Activated CD4-positive, alpha-beta T cell treated with anti-CD3 and anti-CD28 coated beads for 36 hours (primary cell): Measurements from ENCODE around the gene KCNJ14. TPM values are rescaled to one million over a fixed set of nuclear protein-coding genes. Genes with fewer than 3 reads are reported as not detected.

ENCODE experiments used
- ATAC-seq: fragments of 200-7000 bp; cut with Tn5 transposase; one replicate; pipeline ENCODE4 v1.10.0; 2021; ENCODE audit warnings: mild to moderate bottlenecking, moderate library complexity
- CTCF ChIA-PET: fragments of 350-600 bp; sonication (Branson Sonifier 250); formaldehyde crosslinking; loops from one replicate; lab custom pipeline; 2021; ENCODE audit warnings: antibody characterized with exemption; lab: Charles Lee
- POLR2A ChIA-PET: fragments of 350-600 bp; sonication (Branson Sonifier 250); formaldehyde crosslinking; loops from one replicate; lab custom pipeline; 2021; ENCODE audit warnings: antibody characterized with exemption, inconsistent platforms; lab: Charles Lee
- DNase-seq: peaks from one replicate; pipeline ENCODE4 v3.0.0-alpha.2; 2020
- H3K27ac Mint-ChIP-seq: one replicate; pipeline ENCODE4 v1.8.0; 2021; ENCODE audit warnings: mixed read lengths
- H3K27me3 Mint-ChIP-seq: one replicate; pipeline ENCODE4 v1.8.0; 2021; ENCODE audit warnings: mixed read lengths
- H3K36me3 Mint-ChIP-seq: one replicate; pipeline ENCODE4 v1.8.0; 2021; ENCODE audit warnings: low read depth, mixed read lengths
- H3K4me1 Mint-ChIP-seq: one replicate; pipeline ENCODE4 v1.8.0; 2021; ENCODE audit warnings: mixed read lengths
- H3K4me3 Mint-ChIP-seq: one replicate; pipeline ENCODE4 v1.8.0; 2021; ENCODE audit warnings: mild to moderate bottlenecking, moderate library complexity, mixed read lengths
- H3K9me3 Mint-ChIP-seq: one replicate; pipeline ENCODE4 v1.8.0; 2021; ENCODE audit warnings: low read depth, mixed read lengths
- intact Hi-C, 2 experiments: fragments of 100-400 bp; cut with DNase I in 1 of 2; cut with micrococcal nuclease in 1 of 2; formaldehyde crosslinking; loops; one replicate each; pipeline versions ENCODE4 v1.14.2 to v1.15.1; 2022 to 2024; cut with DNase I, micrococcal nuclease
- total RNA-seq, 2 experiments: library from RNA; stranded (reverse); gene quantifications; one replicate each; pipeline ENCODE4 v1.2.3, GENCODE V29; 2021

The KCNJ14 gene
- 1 to 10 TPM in 1 of 2 experiments, under 1 TPM in 1; 0.86 to 1.1 TPM for total RNA-seq

GRCh38 chr19:48455171-48455907 lies at the start of gene KCNJ14:
Gene KCNJ14 (plus strand): TSS chr19:48455574. CDS start chr19:48461725, 6,151 bp downstream.
- intact Hi-C loops = no loop called here
- Mint-ChIP-seq H3K4me1 (no peaks in the 10 kb centered on the region), H3K36me3 (peaks cover 32% of the 10 kb centered on the region), H3K27me3 (no peaks in the 10 kb centered on the region), H3K27ac (no peak within 1 kb of the TSS), H3K4me3 (no peak within 1 kb of the TSS), H3K9me3 (no peaks in the 10 kb centered on the region)
- DNase-seq (no peak), ATAC-seq (no peak)
- ChIA-PET CTCF (no interaction called here), POLR2A (no interaction called here)

- CTCF ChIA-PET = interaction anchor here (0.6 to 0.8 kb wide), 2 partner anchors 9 to 16 kb away, joined by 3 read pairs; no protein-coding TSS in a partner anchor
- H3K36me3 Mint-ChIP-seq = no peaks in the 10 kb centered on the region
- DNase-seq (no peak), ATAC-seq (no peak)
- H3K27me3 Mint-ChIP-seq = peaks cover 4% of the 10 kb centered on the region
- POLR2A ChIA-PET = no interaction called here
- H3K9me3 Mint-ChIP-seq = no peaks in the 10 kb centered on the region
- peaks cover 2% of the 10 kb centered on the region for H3K4me1 Mint-ChIP-seq
- no peak overlapping the region for H3K27ac Mint-ChIP-seq
- H3K4me3 Mint-ChIP-seq = no peak overlapping the region
- intact Hi-C loops = no loop called here
Observed at GRCh38 chr19:48405850-48406249, 49.5 kb upstream of the KCNJ14 start.

GRCh38 chr19:48413879-48414587 lies 41.3 kb upstream of the KCNJ14 start:
- ChIA-PET POLR2A (no interaction called here), CTCF (interaction anchor here (0.6 to 1.2 kb wide), 3 partner anchors 8 to 429 kb away, joined by 3 read pairs; no protein-coding TSS in a partner anchor)
- intact Hi-C loops = no loop called here
- Mint-ChIP-seq H3K9me3 (no peaks in the 10 kb centered on the region), H3K4me1 (peaks cover 19% of the 10 kb centered on the region), H3K27me3 (peaks cover 15% of the 10 kb centered on the region), H3K36me3 (no peaks in the 10 kb centered on the region), H3K27ac (no peak overlapping the region), H3K4me3 (no peak overlapping the region)
- DNase-seq (no peak), ATAC-seq (no peak)

- DNase-seq (peak; percentile 92), ATAC-seq (peak; percentile 69)
- Mint-ChIP-seq H3K9me3 (no peaks in the 10 kb centered on the region), H3K36me3 (no peaks in the 10 kb centered on the region), H3K27me3 (peaks cover 15% of the 10 kb centered on the region), H3K4me3 (no peak overlapping the region), H3K4me1 (peaks cover 21% of the 10 kb centered on the region), H3K27ac (no peak overlapping the region)
- intact Hi-C loops = loop anchor here (1.0 to 5.0 kb wide), 7 partner anchors 16 to 94 kb away; partner anchors contain the start of genes SYNGR4 (in 2 of the 2), CYTH2 (in 1 of the 2) and TMEM143 (in 1 of the 2)
- POLR2A ChIA-PET = interaction anchor here (0.6 to 1.0 kb wide), 2 partner anchors 24 to 91 kb away, joined by 3 read pairs; no protein-coding TSS in a partner anchor
- CTCF ChIA-PET = interaction anchor here (0.7 to 1.2 kb wide), 3 partner anchors 10 to 940 kb away, joined by 3 to 4 read pairs (median 3); no protein-coding TSS in a partner anchor
Observed at GRCh38 chr19:48415395-48415794, 40.0 kb upstream of the KCNJ14 start.

- Mint-ChIP-seq H3K9me3 (no peaks in the 10 kb centered on the region), H3K27ac (no peak overlapping the region), H3K27me3 (peaks cover 15% of the 10 kb centered on the region), H3K36me3 (no peaks in the 10 kb centered on the region), H3K4me3 (no peak overlapping the region), H3K4me1 (peaks cover 21% of the 10 kb centered on the region)
- ChIA-PET CTCF (interaction anchor here (1.3 kb wide), 1 partner anchor 23 kb away, joined by 3 read pairs; the partner anchor contains the start of gene GRIN2D), POLR2A (no interaction called here)
- intact Hi-C loops = loop anchor here (1.0 to 5.0 kb wide), 7 partner anchors 17 to 95 kb away; partner anchors contain the start of genes SYNGR4 (in 2 of the 2), CYTH2 (in 1 of the 2) and TMEM143 (in 1 of the 2)
- ATAC-seq = no peak
- no peak for DNase-seq
Observed at GRCh38 chr19:48415806-48416221, 39.6 kb upstream of the KCNJ14 start.

GRCh38 chr19:48417421-48417820 lies 38.0 kb upstream of the KCNJ14 start:
- intact Hi-C loops = loop anchor here in 1 of 2 experiments (5.0 kb wide), 1 partner anchor 55 kb away; the partner anchor contains the start of genes SYNGR4 and TMEM143
- no peak for DNase-seq
- ChIA-PET POLR2A (interaction anchor here (0.7 to 0.9 kb wide), 2 partner anchors 202 to 959 kb away, joined by 3 read pairs; partner anchors contain the start of genes RPL18 and SPHK2), CTCF (interaction anchor here (0.7 to 1.0 kb wide), 2 partner anchors 26 to 85 kb away, joined by 3 to 4 read pairs; partner anchors contain the start of gene KDELR1)
- Mint-ChIP-seq H3K27me3 (peaks cover 17% of the 10 kb centered on the region), H3K9me3 (no peaks in the 10 kb centered on the region), H3K4me3 (no peak overlapping the region), H3K27ac (no peak overlapping the region), H3K4me1 (peaks cover 21% of the 10 kb centered on the region), H3K36me3 (no peaks in the 10 kb centered on the region)
- ATAC-seq = no peak

GRCh38 chr19:48418317-48419064 lies 36.9 kb upstream of the KCNJ14 start:
- ChIA-PET POLR2A (interaction anchor here (0.6 to 0.9 kb wide), 3 partner anchors 26 to 200 kb away, joined by 3 to 6 read pairs (median 4); partner anchors contain the start of genes RPL18 and SPHK2), CTCF (interaction anchor here (0.6 to 0.7 kb wide), 2 partner anchors 104 to 990 kb away, joined by 3 read pairs; no protein-coding TSS in a partner anchor)
- ATAC-seq = peak; percentile 56
- peaks cover 21% of the 10 kb centered on the region for H3K4me1 Mint-ChIP-seq
- no peak overlapping the region for H3K4me3 Mint-ChIP-seq
- intact Hi-C loops = loop anchor here (1.0 to 5.0 kb wide), 4 partner anchors 27 to 56 kb away; partner anchors contain the start of genes TMEM143 (in 2 of the 2), CYTH2 (in 1 of the 2), GRWD1 (in 1 of the 2) and SYNGR4 (in 1 of the 2)
- H3K9me3 Mint-ChIP-seq = no peaks in the 10 kb centered on the region
- peak overlapping the region; percentile 83 for H3K27ac Mint-ChIP-seq
- H3K27me3 Mint-ChIP-seq = peaks cover 17% of the 10 kb centered on the region
- DNase-seq = peak; percentile 58
- no peaks in the 10 kb centered on the region for H3K36me3 Mint-ChIP-seq

GRCh38 chr19:48419158-48419920 lies 36.0 kb upstream of the KCNJ14 start:
- intact Hi-C loops = loop anchor here (1.0 to 5.0 kb wide), 4 partner anchors 26 to 57 kb away; partner anchors contain the start of genes TMEM143 (in 2 of the 2), CYTH2 (in 1 of the 2), GRWD1 (in 1 of the 2) and SYNGR4 (in 1 of the 2)
- CTCF ChIA-PET = interaction anchor here (0.6 kb wide), 2 partner anchors 14 to 105 kb away, joined by 3 read pairs; no protein-coding TSS in a partner anchor
- peak overlapping the region; percentile 29 for H3K4me3 Mint-ChIP-seq
- POLR2A ChIA-PET = interaction anchor here (0.6 to 0.7 kb wide), 3 partner anchors 26 to 198 kb away, joined by 3 to 6 read pairs (median 4); no protein-coding TSS in a partner anchor
- ATAC-seq = peak; percentile 81
- H3K9me3 Mint-ChIP-seq = no peaks in the 10 kb centered on the region
- H3K36me3 Mint-ChIP-seq = no peaks in the 10 kb centered on the region
- H3K4me1 Mint-ChIP-seq = peaks cover 21% of the 10 kb centered on the region
- H3K27me3 Mint-ChIP-seq = peaks cover 15% of the 10 kb centered on the region
- H3K27ac Mint-ChIP-seq = peak overlapping the region; percentile 83
- DNase-seq = peak; percentile 87

GRCh38 chr19:48421548-48421947 lies 33.8 kb upstream of the KCNJ14 start:
- CTCF ChIA-PET = no interaction called here
- ATAC-seq = no peak
- intact Hi-C loops = no loop called here

More at GRCh38 chr19:48421548-48421947, 33.8 kb upstream of the KCNJ14 start:
- DNase-seq = no peak
- Mint-ChIP-seq H3K27me3 (peaks cover 9% of the 10 kb centered on the region), H3K4me1 (peaks cover 17% of the 10 kb centered on the region), H3K4me3 (no peak overlapping the region), H3K27ac (no peak overlapping the region), H3K36me3 (no peaks in the 10 kb centered on the region), H3K9me3 (no peaks in the 10 kb centered on the region)
- POLR2A ChIA-PET = no interaction called here
